Fibroblast of villous mesenchyme (primary cell): ENCODE data around the gene HIP1R. TPM values are rescaled to one million over a fixed set of nuclear protein-coding genes. Genes with fewer than 3 reads are reported as not detected.

Experiments used
- DNase-seq: peaks from one replicate; pipeline ENCODE4 v3.0.0-alpha.2; 2010; ENCODE audit warnings: low read depth
- H3K4me3 ChIP-seq: 2 replicates; pipeline ENCODE4 v1.5.1; 2011; ENCODE audit warnings: low read depth, mild to moderate bottlenecking, low read length
- CTCF ChIP-seq: IDR thresholded peaks from 2 replicates; pipeline ENCODE4 v1.5.1; 2012; ENCODE audit warnings: low read depth, mild to moderate bottlenecking, low read length; ENCODE audit not compliant: insufficient read depth
- total RNA-seq: library from RNA; depleted of rRNA; stranded (reverse); fragments of >200 nt; gene quantifications from 2 replicates; pipeline ENCODE4 v1.2.3, GENCODE V29; 2012

The HIP1R gene
- total RNA-seq, 1 donor = 11.2 TPM

- H3K4me3 ChIP-seq = no peak overlapping the region
- no peak for DNase-seq
- TF ChIP-seq CTCF = no peak
Measured at GRCh38 chr12:122813310-122813713, 21.9 kb upstream of the HIP1R start.

GRCh38 chr12:122819209-122819785 lies 16.0 kb upstream of the HIP1R start:
- no peak for TF ChIP-seq CTCF
- H3K4me3 ChIP-seq = no peak overlapping the region
- no peak for DNase-seq

- TF ChIP-seq CTCF = no peak
- no peak for DNase-seq
- H3K4me3 ChIP-seq = no peak overlapping the region
Measured at GRCh38 chr12:122820138-122820537, 15.1 kb upstream of the HIP1R start.

GRCh38 chr12:122820838-122821271 lies 14.4 kb upstream of the HIP1R start:
- no peak for TF ChIP-seq CTCF

GRCh38 chr12:122823429-122823828 lies 11.8 kb upstream of the HIP1R start:
- H3K4me3 ChIP-seq = no peak overlapping the region
- no peak for DNase-seq
- no peak for TF ChIP-seq CTCF

More at GRCh38 chr12:122820838-122821271, 14.4 kb upstream of the HIP1R start:
- no peak overlapping the region for H3K4me3 ChIP-seq
- no peak for DNase-seq

GRCh38 chr12:122825773-122826724 lies 9.2 kb upstream of the HIP1R start:
- H3K4me3 ChIP-seq = peak overlapping the region; percentile 55
- TF ChIP-seq CTCF = no peak
- DNase-seq = peak; percentile 12
